Kidney epithelial cell (primary cell): ENCODE data around the gene CREB3L4. TPM values are rescaled to one million over a fixed set of nuclear protein-coding genes. Genes with fewer than 3 reads are reported as not detected.

Experiments
- DNase-seq: peaks from one replicate; pipeline ENCODE4 v3.0.0-alpha.2; 2010; ENCODE audit warnings: low read depth
- H3K27me3 ChIP-seq: 2 replicates; pipeline ENCODE4 v1.6.0; 2011; ENCODE audit warnings: low read length; ENCODE audit not compliant: control insufficient read depth, insufficient read depth
- H3K36me3 ChIP-seq: 2 replicates; pipeline ENCODE4 v1.5.1; 2011; ENCODE audit warnings: low read length; ENCODE audit not compliant: control insufficient read depth, insufficient read depth
- H3K4me3 ChIP-seq: 2 replicates; pipeline ENCODE4 v1.5.1; 2011; ENCODE audit warnings: low read depth, mild to moderate bottlenecking, control low read depth, low read length
- CTCF ChIP-seq: IDR thresholded peaks from 2 replicates; pipeline ENCODE4 v1.5.1; 2011; ENCODE audit warnings: mild to moderate bottlenecking, moderate library complexity, low read length, control low read depth, inconsistent platforms; ENCODE audit not compliant: insufficient read depth, poor library complexity, severe bottlenecking
- total RNA-seq: library from RNA; depleted of rRNA; stranded (reverse); fragments of >200 nt; gene quantifications from 2 replicates; pipeline ENCODE4 v1.2.3, GENCODE V29; 2015

Gene CREB3L4
- total RNA-seq, 1 donor from 2014 or later, result 14.5 TPM

GRCh38 chr1:153929426-153929825 lies 38.3 kb upstream of the CREB3L4 start:
- Histone ChIP-seq H3K27me3 (no peaks in the 10 kb centered on the region), H3K4me3 (no peak overlapping the region), H3K36me3 (no peaks in the 10 kb centered on the region)
- no peak for DNase-seq
- no peak for TF ChIP-seq CTCF

GRCh38 chr1:153929981-153930948 lies 37.4 kb upstream of the CREB3L4 start:
- DNase-seq, result no peak
- H3K4me3 ChIP-seq, result no peak overlapping the region
- no peak for TF ChIP-seq CTCF
- H3K36me3 ChIP-seq, result no peaks in the 10 kb centered on the region
- H3K27me3 ChIP-seq, result no peaks in the 10 kb centered on the region

GRCh38 chr1:153932156-153933131 lies 35.3 kb upstream of the CREB3L4 start:
- peaks cover 4% of the 10 kb centered on the region for H3K36me3 ChIP-seq
- no peak for TF ChIP-seq CTCF

GRCh38 chr1:153933430-153933829 lies 34.3 kb upstream of the CREB3L4 start:
- DNase-seq, result no peak
- Histone ChIP-seq H3K4me3 (no peak overlapping the region), H3K36me3 (peaks cover 6% of the 10 kb centered on the region), H3K27me3 (no peaks in the 10 kb centered on the region)
- no peak for TF ChIP-seq CTCF

More at GRCh38 chr1:153932156-153933131, 35.3 kb upstream of the CREB3L4 start:
- Histone ChIP-seq H3K4me3 (no peak overlapping the region), H3K27me3 (no peaks in the 10 kb centered on the region)
- DNase-seq, result no peak

GRCh38 chr1:153933955-153934354 lies 33.7 kb upstream of the CREB3L4 start:
- no peaks in the 10 kb centered on the region for H3K27me3 ChIP-seq
- no peak for TF ChIP-seq CTCF
- DNase-seq, result no peak
- no peak overlapping the region for H3K4me3 ChIP-seq
- H3K36me3 ChIP-seq, result peaks cover 6% of the 10 kb centered on the region
